ENCODE measurements around the gene LHB.
"Not testable (repeated sequence)": the region's sequence is repeated elsewhere in the genome, so short reads cannot be mapped to it uniquely, and the experiment has no call there.

LHB gene

GRCh38 chr19:49036815-49037214, 19.9 kb upstream of the LHB start, which contains the start of gene CGB1:
TSS of gene CGB1 (minus strand) at chr19:49036895. CDS start at chr19:49036711, 184 bp downstream.
- peak; percentile 73 for DNase-seq

- DNase-seq: peak; percentile 68
Observed at GRCh38 chr19:49031642-49032301, 14.9 kb upstream of the LHB start, which contains the start of gene CGB2. TSS of gene CGB2 (plus strand) at chr19:49031890. CDS start at chr19:49032096, 206 bp downstream.

- DNase-seq: not testable (repeated sequence)
Observed at GRCh38 chr19:49030323-49030722, 13.4 kb upstream of the LHB start.

GRCh38 chr19:49029749-49030148, 12.9 kb upstream of the LHB start:
- not testable (repeated sequence) for DNase-seq

GRCh38 chr19:49028686-49029085, 11.8 kb upstream of the LHB start:
- DNase-seq: not testable (repeated sequence)

GRCh38 chr19:49025599-49025998, 8.7 kb upstream of the LHB start:
- not testable (repeated sequence) for DNase-seq

- DNase-seq: not testable (repeated sequence)
Observed at GRCh38 chr19:49025088-49025487, 8.2 kb upstream of the LHB start.

- not testable (repeated sequence) for DNase-seq
Observed at GRCh38 chr19:49024233-49024632, 7.3 kb upstream of the LHB start, which contains the start of gene CGB3. TSS of gene CGB3 (minus strand) at chr19:49024333. CDS start at chr19:49023971, 362 bp downstream.

GRCh38 chr19:49022116-49022515, 5.2 kb upstream of the LHB start:
- DNase-seq: no peak

GRCh38 chr19:49020931-49021895, 4.3 kb upstream of the LHB start:
- DNase-seq: no peak

GRCh38 chr19:49020342-49020741, 3.5 kb upstream of the LHB start:
- DNase-seq: no peak

GRCh38 chr19:49019242-49019932, 2.5 kb upstream of the LHB start:
- peak; percentile 31 for DNase-seq

GRCh38 chr19:49018388-49019241, 1.7 kb upstream of the LHB start:
- DNase-seq: not testable (repeated sequence)

GRCh38 chr19:49017666-49018351, 918 bp upstream of the LHB start:
- peak; percentile 50 for DNase-seq

GRCh38 chr19:49016067-49016839, 638 bp downstream of the LHB start:
- no peak for DNase-seq

GRCh38 chr19:49014870-49015255, 2.0 kb downstream of the LHB start:
- DNase-seq: no peak

GRCh38 chr19:49014123-49014869, 2.6 kb downstream of the LHB start:
- peak; percentile 18 for DNase-seq

GRCh38 chr19:49011194-49011593, 5.7 kb downstream of the LHB start:
- no peak for DNase-seq

- DNase-seq: no peak
Observed at GRCh38 chr19:49010453-49010852, 6.4 kb downstream of the LHB start.

GRCh38 chr19:49009828-49010227, 7.1 kb downstream of the LHB start:
- no peak for DNase-seq
